OCI-LY1 (cell line): ENCODE results near the gene DCP1B.

ENCODE experiments used
- H2AFZ ChIP-seq: fragments of 200-600 bp; sonication (generic), shearing (Covaris generic); 2 replicates; pipeline ENCODE4 v1.6.0; 2014; ENCODE audit warnings: antibody characterized with exemption, mild to moderate bottlenecking, low read length
- H3F3A ChIP-seq: fragments of 200-600 bp; sonication (generic), shearing (Covaris generic); 2 replicates; pipeline ENCODE4 v1.6.0; 2014; ENCODE audit warnings: mild to moderate bottlenecking, antibody characterized with exemption, low read length, moderate library complexity; ENCODE audit not compliant: insufficient read depth
- H3K27ac ChIP-seq: fragments of 200-600 bp; sonication (generic); 2 replicates; pipeline ENCODE4 v1.5.1; 2014; ENCODE audit warnings: low read length, mixed run types, mild to moderate bottlenecking, low read depth; ENCODE audit not compliant: poor library complexity, severe bottlenecking
- H3K27me3 ChIP-seq: fragments of 200-600 bp; sonication (generic); 2 replicates; pipeline ENCODE4 v1.6.0; 2014; ENCODE audit warnings: antibody characterized with exemption, mild to moderate bottlenecking, low read length, moderate library complexity; ENCODE audit not compliant: insufficient read depth
- H3K36me3 ChIP-seq: fragments of 200-600 bp; sonication (generic); 2 replicates; pipeline ENCODE4 v1.6.1; 2014; ENCODE audit warnings: mild to moderate bottlenecking, antibody characterized with exemption, low read length, moderate library complexity, mixed read lengths; ENCODE audit not compliant: insufficient read depth
- H3K4me1 ChIP-seq: fragments of 200-600 bp; sonication (generic); 2 replicates; pipeline ENCODE4 v1.5.1; 2014; ENCODE audit warnings: mild to moderate bottlenecking, low read length, moderate library complexity; ENCODE audit not compliant: insufficient read depth, severe bottlenecking
- H3K4me2 ChIP-seq: fragments of 200-600 bp; sonication (generic), shearing (Covaris generic); 2 replicates; pipeline ENCODE4 v1.6.1; 2014; ENCODE audit warnings: low read length
- H3K4me3 ChIP-seq: fragments of 200-600 bp; sonication (generic); 2 replicates; pipeline ENCODE4 v1.5.1; 2014; ENCODE audit warnings: low read length, low read depth, mild to moderate bottlenecking, mixed read lengths; ENCODE audit not compliant: poor library complexity, severe bottlenecking
- H3K79me2 ChIP-seq: fragments of 200-600 bp; shearing (Covaris generic); 2 replicates; pipeline ENCODE4 v1.6.1; 2016; ENCODE audit warnings: mixed run types, low read length, mixed read lengths; ENCODE audit not compliant: insufficient read depth
- H3K9ac ChIP-seq: fragments of 200-600 bp; sonication (generic), shearing (Covaris generic); 2 replicates; pipeline ENCODE4 v1.6.1; 2014; ENCODE audit warnings: mild to moderate bottlenecking, low read length, mixed read lengths
- H3K9me2 ChIP-seq: fragments of 200-600 bp; sonication (generic), shearing (Covaris generic); 2 replicates; pipeline ENCODE4 v1.6.1; 2014; ENCODE audit warnings: low read depth, mild to moderate bottlenecking, low read length, mixed read lengths
- H3K9me3 ChIP-seq: fragments of 200-600 bp; shearing (Covaris generic); 2 replicates; pipeline ENCODE4 v1.6.1; 2014; ENCODE audit warnings: low read length, mixed read lengths
- H4K20me1 ChIP-seq: fragments of 200-600 bp; sonication (generic), shearing (Covaris generic); 2 replicates; pipeline ENCODE4 v1.6.0; 2016; ENCODE audit warnings: mild to moderate bottlenecking, low read length; ENCODE audit not compliant: insufficient read depth
- CTCF ChIP-seq: fragments of 200-600 bp; sonication (generic), shearing (Covaris generic); IDR thresholded peaks from 2 replicates; pipeline ENCODE4 v1.5.1; 2017; ENCODE audit warnings: mild to moderate bottlenecking, antibody characterized with exemption, low read length, moderate library complexity, mixed read lengths
- EZH2 ChIP-seq: fragments of 200-600 bp; sonication (generic), shearing (Covaris generic); IDR thresholded peaks from 2 replicates; pipeline ENCODE4 v1.8.0; 2017; ENCODE audit warnings: borderline replicate concordance, mixed run types, mild to moderate bottlenecking, antibody characterized with exemption, low read length, moderate library complexity, mixed read lengths

DCP1B gene

DNA sequence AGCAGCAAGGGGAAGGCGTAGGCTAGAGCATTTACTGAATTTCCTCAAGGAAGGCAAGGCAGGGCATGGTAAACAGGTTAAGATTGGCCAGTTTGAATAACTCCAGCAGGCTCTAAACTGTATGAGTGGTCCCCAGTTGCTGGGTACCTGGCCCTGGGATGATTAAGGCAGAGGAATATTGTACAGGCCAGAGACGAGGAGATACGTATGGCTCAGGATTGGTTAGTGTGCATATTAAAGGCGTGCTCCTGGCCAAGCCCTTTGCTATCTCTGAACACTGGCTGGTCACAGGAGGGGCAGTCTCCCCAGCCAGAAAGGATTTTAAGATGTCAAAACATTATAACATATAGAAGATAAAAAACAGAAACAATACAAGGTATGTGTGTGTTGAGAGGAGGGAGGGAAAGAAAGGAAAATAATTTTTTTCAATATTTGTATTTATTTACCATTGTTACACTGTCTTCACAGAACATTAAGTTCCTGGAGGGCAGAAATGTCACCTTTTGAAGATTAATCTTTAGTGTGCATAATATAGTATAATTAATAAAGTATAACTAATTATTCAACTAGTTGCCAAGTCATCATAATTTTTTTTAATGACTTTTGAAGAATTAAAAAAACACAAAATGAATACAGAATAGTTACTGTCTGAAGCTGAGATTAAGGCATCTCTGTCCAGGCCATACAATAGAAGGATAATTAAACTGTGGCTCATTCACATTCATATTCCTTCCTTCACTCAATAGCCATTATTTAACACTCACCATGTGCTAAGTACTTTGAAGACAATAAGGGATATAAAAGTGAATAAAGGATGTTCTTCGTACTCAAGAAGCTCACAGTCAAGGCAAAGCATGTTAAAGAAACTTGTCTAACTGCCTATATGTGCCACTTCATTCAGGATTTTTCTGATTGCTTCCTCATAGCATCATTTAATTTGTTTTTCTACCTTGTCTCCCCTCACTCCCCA lies 41.9 kb downstream of the DCP1B start:
- Histone ChIP-seq H3K36me3 (no peaks in the 10 kb centered on the region), H3K9ac (no peak overlapping the region)
- TF ChIP-seq CTCF (no peak), EZH2 (no peak)

DNA sequence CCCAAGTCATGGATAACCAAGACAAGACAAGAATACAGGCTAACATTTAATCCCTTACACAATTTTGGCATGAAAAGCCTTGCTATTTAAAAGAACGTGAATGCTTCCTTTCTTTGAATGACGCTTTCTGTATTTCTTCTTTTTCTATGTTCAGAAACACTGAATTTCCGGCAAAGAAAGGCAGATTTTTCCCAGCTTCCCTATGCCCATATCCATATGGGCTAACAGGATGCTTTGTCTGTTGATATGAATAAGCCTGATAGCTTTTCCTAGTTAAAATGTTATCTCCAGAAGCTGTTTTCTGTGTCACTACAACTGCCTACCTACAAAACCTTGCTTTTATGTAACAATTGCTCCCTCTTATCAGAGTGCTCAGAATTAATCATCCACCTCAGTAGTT lies 47.5 kb downstream of the DCP1B start:
- no peak overlapping the region for H3K27ac ChIP-seq
- H3K79me2 ChIP-seq, result no peaks in the 10 kb centered on the region
- no peaks in the 10 kb centered on the region for H3K9me3 ChIP-seq
- no peak for TF ChIP-seq CTCF
- no peak for TF ChIP-seq EZH2
- H2AFZ ChIP-seq, result no peak overlapping the region
- H3K9me2 ChIP-seq, result no peaks in the 10 kb centered on the region
- no peak overlapping the region for H3K4me2 ChIP-seq
- H4K20me1 ChIP-seq, result no peaks in the 10 kb centered on the region
- H3K4me3 ChIP-seq, result no peak overlapping the region
- no peak overlapping the region for H3K9ac ChIP-seq
- H3K36me3 ChIP-seq, result peaks cover 18% of the 10 kb centered on the region
- H3K27me3 ChIP-seq, result no peaks in the 10 kb centered on the region
- H3K4me1 ChIP-seq, result no peaks in the 10 kb centered on the region
- no peaks in the 10 kb centered on the region for H3F3A ChIP-seq

More for the DNA sequence above, 41.9 kb downstream of the DCP1B start:
- no peaks in the 10 kb centered on the region for H3K4me1 ChIP-seq
- H3K9me2 ChIP-seq, result no peaks in the 10 kb centered on the region
- no peaks in the 10 kb centered on the region for H3F3A ChIP-seq
- H3K4me2 ChIP-seq, result no peak overlapping the region
- H3K79me2 ChIP-seq, result no peaks in the 10 kb centered on the region
- no peak overlapping the region for H2AFZ ChIP-seq
- H3K27ac ChIP-seq, result no peak overlapping the region
- H3K4me3 ChIP-seq, result no peak overlapping the region
- H3K27me3 ChIP-seq, result no peaks in the 10 kb centered on the region
- H3K9me3 ChIP-seq, result no peaks in the 10 kb centered on the region
- H4K20me1 ChIP-seq, result no peaks in the 10 kb centered on the region

DNA sequence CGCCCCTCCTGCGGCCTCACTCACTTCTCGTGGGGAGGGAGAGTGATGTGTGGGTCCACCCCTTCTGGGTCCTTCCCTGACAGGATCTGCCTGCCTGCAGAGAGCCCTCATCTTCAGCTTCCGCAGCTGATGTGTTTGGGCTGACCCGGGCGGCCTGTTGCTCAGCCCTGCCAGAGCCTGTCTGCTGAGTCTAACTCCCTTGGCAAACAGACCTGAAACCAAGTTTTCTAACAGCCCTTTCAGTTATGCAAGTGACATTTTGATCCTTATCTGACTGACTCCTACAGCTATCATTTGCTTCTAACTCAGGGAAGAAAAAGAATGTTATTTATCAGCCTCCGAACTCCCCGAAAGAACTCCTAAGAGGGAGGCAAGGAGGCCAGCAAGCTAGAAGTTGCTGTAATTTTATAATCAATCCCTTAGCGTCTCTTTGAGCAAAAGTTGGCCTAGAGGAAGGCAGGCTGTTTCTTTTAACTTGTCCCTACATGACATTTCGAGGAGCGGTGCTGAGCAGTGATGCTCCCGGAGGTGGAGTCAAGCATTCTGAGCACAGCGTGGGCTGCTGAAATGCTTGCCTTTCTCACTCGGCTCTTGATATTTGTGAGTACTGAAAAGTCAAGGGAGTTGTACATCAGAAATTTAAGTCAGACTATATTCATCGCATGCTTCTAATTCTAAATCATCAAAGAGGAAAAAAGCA lies 54.3 kb downstream of the DCP1B start:
- Histone ChIP-seq H3K27ac (no peak overlapping the region), H4K20me1 (no peaks in the 10 kb centered on the region), H2AFZ (no peak overlapping the region), H3K4me3 (no peak overlapping the region), H3K79me2 (no peaks in the 10 kb centered on the region), H3K9me3 (no peaks in the 10 kb centered on the region), H3K27me3 (no peaks in the 10 kb centered on the region), H3K9me2 (no peaks in the 10 kb centered on the region), H3F3A (no peaks in the 10 kb centered on the region), H3K4me2 (no peak overlapping the region), H3K9ac (no peak overlapping the region), H3K4me1 (no peaks in the 10 kb centered on the region), H3K36me3 (peaks cover 30% of the 10 kb centered on the region)
- no peak for TF ChIP-seq CTCF
- TF ChIP-seq EZH2, result no peak
